Measurements from ENCODE around the gene GFI1B. TPM values are rescaled to one million over a fixed set of nuclear protein-coding genes. Genes with fewer than 3 reads are reported as not detected.

GFI1B gene
- total and polyA plus RNA-seq, 2 of the 4 experiments (the other 2 are of a cell fraction), result 0.02 TPM; not detected in 1

DNA sequence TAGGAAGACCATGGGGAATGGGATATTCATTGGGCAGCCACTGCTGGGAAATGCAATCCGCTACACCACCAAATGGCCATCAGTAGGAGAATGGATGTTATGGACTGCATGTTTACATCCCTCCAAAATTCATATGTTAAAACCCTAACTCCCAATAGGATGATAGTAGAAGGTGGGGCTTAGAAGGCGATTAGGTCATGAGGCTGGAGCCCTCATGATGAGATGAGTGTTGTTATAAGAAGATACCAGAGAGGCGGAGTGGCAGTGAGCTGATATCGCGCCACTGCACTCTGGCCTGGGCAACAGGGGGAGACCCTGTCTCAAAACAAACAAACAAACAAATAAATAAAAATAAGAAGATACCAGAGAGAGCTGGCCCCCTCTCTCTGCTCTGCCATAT, 36.2 kb downstream of the GFI1B start:
- H3K56ac ChIP-seq (ENCODE audit: extremely low read depth, insufficient read depth, low read length), result no peak overlapping the region
- H3K14ac ChIP-seq (replicated peaks; ENCODE audit: low read depth, low read length), result no peak overlapping the region
- POLR2A ChIA-PET (ENCODE audit: unreplicated experiment), result no interaction called here
- H3K9ac ChIP-seq (ENCODE audit: low read depth, low read length), result no peak overlapping the region
- H3K27me3 ChIP-seq (ENCODE audit: control insufficient read depth, insufficient read depth, low read length), result peaks cover 11% of the 10 kb centered on the region
- no peak overlapping the region for H3K27ac ChIP-seq (ENCODE audit: insufficient read depth, low read length)
- in situ Hi-C loops (cut with MboI; ENCODE audit: low sequenced_read_pairs), result no loop called here
- H3K23ac ChIP-seq (ENCODE audit: low read depth, low read length), result no peak overlapping the region
- H2AFZ ChIP-seq (replicated peaks; ENCODE audit: low read length, poor library complexity), result no peak overlapping the region
- DNase-seq (no peak), ATAC-seq (ENCODE audit: low read depth) (no peak)
- WGBS, 2 experiments (ENCODE audit: extremely low coverage in 2 of 2, insufficient read length in 1 of 2), result no CpG with 5 or more reads among the region's 5 CpGs
- no peaks in the 10 kb centered on the region for H3K36me3 ChIP-seq (ENCODE audit: control insufficient read depth, insufficient read depth, low read length)
- H3K4me2 ChIP-seq (ENCODE audit: low read depth, low read length), result no peak overlapping the region
- no peak overlapping the region for H4K8ac ChIP-seq (ENCODE audit: low read depth in 2 of 2, low read length in 2 of 2)
- no peak overlapping the region for H2BK120ac ChIP-seq (ENCODE audit: low read depth, low read length)
- H2BK20ac ChIP-seq (ENCODE audit: low read depth, low read length), result no peak overlapping the region
- no peak overlapping the region for H3K4me3 ChIP-seq (ENCODE audit: insufficient read depth, low read depth, low read length)
- no peaks in the 10 kb centered on the region for H3K9me1 ChIP-seq (ENCODE audit: insufficient read depth, low read length)
- no TSS peak for BruUV-seq (replicated peaks)
- H2BK15ac ChIP-seq (ENCODE audit: low read depth, low read length), result no peak overlapping the region
- TF ChIP-seq, protein P1, sequence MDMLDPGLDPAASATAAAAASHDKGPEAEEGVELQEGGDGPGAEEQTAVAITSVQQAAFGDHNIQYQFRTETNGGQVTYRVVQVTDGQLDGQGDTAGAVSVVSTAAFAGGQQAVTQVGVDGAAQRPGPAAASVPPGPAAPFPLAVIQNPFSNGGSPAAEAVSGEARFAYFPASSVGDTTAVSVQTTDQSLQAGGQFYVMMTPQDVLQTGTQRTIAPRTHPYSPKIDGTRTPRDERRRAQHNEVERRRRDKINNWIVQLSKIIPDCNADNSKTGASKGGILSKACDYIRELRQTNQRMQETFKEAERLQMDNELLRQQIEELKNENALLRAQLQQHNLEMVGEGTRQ (IDR thresholded peaks at IDR 0.05; ENCODE audit: low read depth, low read length), result no peak
- TF ChIP-seq, protein P2, sequence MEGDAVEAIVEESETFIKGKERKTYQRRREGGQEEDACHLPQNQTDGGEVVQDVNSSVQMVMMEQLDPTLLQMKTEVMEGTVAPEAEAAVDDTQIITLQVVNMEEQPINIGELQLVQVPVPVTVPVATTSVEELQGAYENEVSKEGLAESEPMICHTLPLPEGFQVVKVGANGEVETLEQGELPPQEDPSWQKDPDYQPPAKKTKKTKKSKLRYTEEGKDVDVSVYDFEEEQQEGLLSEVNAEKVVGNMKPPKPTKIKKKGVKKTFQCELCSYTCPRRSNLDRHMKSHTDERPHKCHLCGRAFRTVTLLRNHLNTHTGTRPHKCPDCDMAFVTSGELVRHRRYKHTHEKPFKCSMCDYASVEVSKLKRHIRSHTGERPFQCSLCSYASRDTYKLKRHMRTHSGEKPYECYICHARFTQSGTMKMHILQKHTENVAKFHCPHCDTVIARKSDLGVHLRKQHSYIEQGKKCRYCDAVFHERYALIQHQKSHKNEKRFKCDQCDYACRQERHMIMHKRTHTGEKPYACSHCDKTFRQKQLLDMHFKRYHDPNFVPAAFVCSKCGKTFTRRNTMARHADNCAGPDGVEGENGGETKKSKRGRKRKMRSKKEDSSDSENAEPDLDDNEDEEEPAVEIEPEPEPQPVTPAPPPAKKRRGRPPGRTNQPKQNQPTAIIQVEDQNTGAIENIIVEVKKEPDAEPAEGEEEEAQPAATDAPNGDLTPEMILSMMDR (conservative IDR thresholded peaks at IDR 0.05; ENCODE audit: low read depth, low read length), result no peak
- no peak for TF ChIP-seq MAZ (IDR thresholded peaks at IDR 0.05; ENCODE audit: borderline replicate concordance, low read depth, low read length)
- no peak for TF ChIP-seq POLR2A (IDR thresholded peaks at IDR 0.05; ENCODE audit: low read depth, low read length)
- no peak for TF ChIP-seq CHD1 (IDR thresholded peaks at IDR 0.05; ENCODE audit: low read depth, low read length)
- no peak for TF ChIP-seq CEBPB (IDR thresholded peaks at IDR 0.05; ENCODE audit: low read depth, low read length)
- TF ChIP-seq RFX5 (IDR thresholded peaks at IDR 0.05; ENCODE audit: low read depth, low read length), result no peak
- no peak for TF ChIP-seq NFE2L2 (IDR thresholded peaks at IDR 0.05; ENCODE audit: low read depth, low read length)
- TF ChIP-seq RCOR1 (IDR thresholded peaks at IDR 0.05; ENCODE audit: insufficient replicate concordance, low read length), result no peak
- TF ChIP-seq FOS (IDR thresholded peaks at IDR 0.05; ENCODE audit: low read depth, low read length), result no peak
- TF ChIP-seq MAFK (IDR thresholded peaks at IDR 0.05; ENCODE audit: low read depth, low read length), result no peak
- TF ChIP-seq, protein P3, sequence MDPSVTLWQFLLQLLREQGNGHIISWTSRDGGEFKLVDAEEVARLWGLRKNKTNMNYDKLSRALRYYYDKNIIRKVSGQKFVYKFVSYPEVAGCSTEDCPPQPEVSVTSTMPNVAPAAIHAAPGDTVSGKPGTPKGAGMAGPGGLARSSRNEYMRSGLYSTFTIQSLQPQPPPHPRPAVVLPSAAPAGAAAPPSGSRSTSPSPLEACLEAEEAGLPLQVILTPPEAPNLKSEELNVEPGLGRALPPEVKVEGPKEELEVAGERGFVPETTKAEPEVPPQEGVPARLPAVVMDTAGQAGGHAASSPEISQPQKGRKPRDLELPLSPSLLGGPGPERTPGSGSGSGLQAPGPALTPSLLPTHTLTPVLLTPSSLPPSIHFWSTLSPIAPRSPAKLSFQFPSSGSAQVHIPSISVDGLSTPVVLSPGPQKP (IDR thresholded peaks at IDR 0.05; ENCODE audit: borderline replicate concordance, low read depth, low read length), result no peak
- no peak for TF ChIP-seq BHLHE40 (IDR thresholded peaks at IDR 0.05; ENCODE audit: low read depth, low read length)
- TF ChIP-seq SMC3 (IDR thresholded peaks at IDR 0.05; ENCODE audit: low read depth, low read length), result no peak
- no peak for TF ChIP-seq RAD21 (IDR thresholded peaks at IDR 0.05; ENCODE audit: low read length)
- no peaks in the 10 kb centered on the region for H3K4me1 ChIP-seq (ENCODE audit: control insufficient read depth, insufficient read depth, low read length)
- H3K9me3 ChIP-seq (ENCODE audit: control insufficient read depth, insufficient read depth, low read length), result peaks cover 6% of the 10 kb centered on the region
- no peak overlapping the region for H4K91ac ChIP-seq (ENCODE audit: insufficient read depth, low read depth, low read length)
- H2AK5ac ChIP-seq (ENCODE audit: low read depth, low read length), result no peak overlapping the region
- no peak overlapping the region for H4K5ac ChIP-seq (ENCODE audit: low read depth, low read length)
- CTCF ChIA-PET, result interaction anchor here (0.7 to 2.4 kb wide), 2 partner anchors 7 to 37 kb away, joined by 3 to 11 read pairs; no protein-coding TSS in a partner anchor
- intact Hi-C loops (cut with micrococcal nuclease), result no loop called here
- dilution Hi-C loops (cut with HindIII; ENCODE audit: low sequenced_read_pairs, unreplicated experiment), result no loop called here
- no peak overlapping the region for H3K4ac ChIP-seq (ENCODE audit: low read depth, low read length)
- no peak overlapping the region for H2BK5ac ChIP-seq (ENCODE audit: low read depth, low read length, poor library complexity, severe bottlenecking)
- H3K79me1 ChIP-seq (ENCODE audit: low read depth in 1 of 2, low read length in 2 of 2), result no peaks in the 10 kb centered on the region
- H4K20me1 ChIP-seq (ENCODE audit: insufficient read depth, low read length), result no peaks in the 10 kb centered on the region
- H3K18ac ChIP-seq (ENCODE audit: low read depth, low read length), result no peak overlapping the region
- no peak overlapping the region for H2AK9ac ChIP-seq (replicated peaks; ENCODE audit: low read depth, low read length, poor library complexity)

Measured in IMR-90 (cell line).